ENCODE results near the gene ZFY.

GRCh38 chrY:3025357-3025756 lies 90.2 kb downstream of the ZFY start:
- TF ChIP-seq CTCF (IDR thresholded peaks at IDR 0.05) (no peak), POLR2A (IDR thresholded peaks at IDR 0.05) (no peak)
